Ishikawa (cell line): Measurements from ENCODE around the gene TBC1D5.

Experiments
- RAD21 ChIP-seq: IDR thresholded peaks from 2 replicates; pipeline ENCODE4 v1.6.1; 2012; ENCODE audit warnings: low read depth
- TAF1 ChIP-seq: IDR thresholded peaks from 2 replicates; pipeline ENCODE4 v1.6.1; 2012; ENCODE audit warnings: low read depth, mild to moderate bottlenecking
- ZBTB7A ChIP-seq: IDR thresholded peaks from 2 replicates; pipeline ENCODE4 v1.6.1; 2012; ENCODE audit warnings: low read depth

GRCh38 chr3:17634201-17634600 is 108.2 kb downstream of the TBC1D5 start:
- no peak for TF ChIP-seq ZBTB7A
- no peak for TF ChIP-seq TAF1
- TF ChIP-seq RAD21: no peak
